Cardiac septum (tissue), 1 donor: ENCODE results near the gene AIMP2. TPM values are rescaled to one million over a fixed set of nuclear protein-coding genes. Genes with fewer than 3 reads are reported as not detected.
"Not testable (repeated sequence)": the region's sequence is repeated elsewhere in the genome, so short reads cannot be mapped to it uniquely, and the experiment has no call there.

Source experiments
- DNase-seq: peaks from one replicate; pipeline ENCODE4 v3.0.0-alpha.2; 2020; ENCODE audit warnings: low spot score
- intact Hi-C: fragments of 100-400 bp; cut with DNase I; formaldehyde crosslinking; loops from one replicate; pipeline ENCODE4 v1.14.0; 2022
- total RNA-seq: library from RNA; stranded (reverse); fragmentation: NEBNext Ultra II Directional; extraction: Animal tissue kit (Norgen Biotek cat#: 25700); gene quantifications from one replicate; pipeline ENCODE4 v1.2.1, GENCODE V29; 2021
- donor health status: DM: no; HTN: no; CAD: no.

Gene AIMP2
- total RNA-seq, 1 donor from 2014 or later, result 42.3 TPM

DNA sequence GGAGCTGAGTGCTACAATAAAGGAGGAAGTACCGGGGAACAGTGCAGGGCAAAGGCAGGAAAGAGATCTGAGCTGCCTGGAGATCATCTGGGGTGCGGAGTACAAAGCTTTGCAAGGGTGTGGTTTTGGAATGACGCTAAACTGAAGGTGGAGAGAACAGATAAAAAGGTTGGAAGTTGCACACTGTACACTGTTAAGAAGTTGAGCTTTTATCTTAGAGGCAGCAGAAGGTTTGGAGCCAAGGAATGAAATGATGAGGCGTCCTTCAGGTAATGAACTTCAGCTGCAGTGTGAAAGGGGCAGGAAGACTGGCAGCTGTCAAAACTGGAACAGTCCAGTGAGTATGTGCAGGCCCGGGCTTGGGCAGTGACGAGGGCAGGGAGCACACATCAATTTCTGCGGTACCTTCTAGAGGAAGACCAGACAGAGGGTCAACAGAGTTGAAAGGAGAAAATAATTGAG is 14.9 kb downstream of the AIMP2 start:
- DNase-seq, result no peak
- intact Hi-C loops, result no loop called here

DNA sequence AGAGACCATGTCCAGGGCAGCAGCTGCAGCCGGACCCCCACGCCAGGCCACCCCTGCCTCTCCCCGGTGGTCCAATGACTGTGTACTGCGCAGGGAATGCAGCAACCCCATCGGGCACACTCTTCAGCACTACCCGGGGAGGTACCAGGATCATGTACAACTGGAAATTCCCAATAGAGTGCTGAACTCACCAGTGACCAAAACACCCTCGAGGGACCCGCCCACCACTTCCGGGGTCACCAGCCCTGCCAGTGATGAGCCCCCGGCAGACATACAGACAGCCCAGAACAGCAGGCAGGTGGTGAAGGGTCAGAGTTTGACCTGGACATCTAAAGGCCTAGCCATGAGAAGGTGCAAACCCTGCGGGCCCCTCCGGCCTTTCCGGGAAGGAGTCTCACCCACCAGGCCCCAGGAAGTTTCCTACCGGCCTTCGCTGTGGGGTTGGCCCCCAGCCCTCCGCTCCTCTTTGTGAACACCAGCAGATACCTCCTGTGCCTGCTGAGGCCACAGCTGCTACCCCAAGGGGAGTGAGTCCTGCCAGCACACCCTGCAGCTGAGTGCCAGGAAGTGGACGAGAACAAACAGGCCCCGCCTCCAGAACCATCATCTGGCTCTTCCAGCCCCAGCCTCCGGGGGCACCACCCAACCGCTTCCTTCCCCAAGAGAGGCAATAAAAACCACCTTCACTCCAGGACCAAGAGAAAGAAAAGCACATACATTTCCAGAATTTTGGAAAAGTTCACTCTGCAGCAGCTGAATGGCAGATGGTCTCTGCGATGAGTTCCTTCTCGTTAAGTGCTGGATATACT is 17.1 kb downstream of the AIMP2 start:
- DNase-seq, result peak; percentile 91
- intact Hi-C loops, result no loop called here

GRCh38 chr7:6026820-6027311 is 17.8 kb downstream of the AIMP2 start:
- DNase-seq, result no peak
- intact Hi-C loops, result no loop called here

DNA sequence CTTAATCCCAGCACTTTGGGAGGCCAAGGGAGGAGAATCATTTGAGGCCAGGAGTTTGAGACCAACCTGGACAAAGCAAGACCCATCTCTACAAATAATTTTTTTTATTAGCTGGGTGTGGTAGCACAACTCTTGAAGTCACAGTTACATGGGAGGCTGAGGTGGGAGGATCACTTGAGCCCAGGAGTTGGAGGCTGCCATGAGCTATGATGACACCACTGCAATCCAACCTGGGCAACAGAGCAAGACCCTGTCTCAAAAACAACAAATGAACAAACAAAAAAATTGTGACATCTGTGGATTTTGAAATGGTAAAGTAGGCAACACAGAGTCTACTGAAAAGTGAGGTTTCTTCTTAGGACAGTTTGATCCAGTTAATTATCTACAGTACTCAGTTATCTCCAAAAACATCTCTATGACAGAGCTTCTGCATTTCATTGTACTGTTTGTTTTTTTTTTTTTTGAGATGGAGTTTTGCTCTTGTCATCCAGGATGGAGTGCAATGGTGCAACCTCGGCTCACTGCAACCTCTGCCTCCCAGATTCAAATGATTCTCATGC is 18.8 kb downstream of the AIMP2 start:
- intact Hi-C loops, result no loop called here
- DNase-seq, result no peak

DNA sequence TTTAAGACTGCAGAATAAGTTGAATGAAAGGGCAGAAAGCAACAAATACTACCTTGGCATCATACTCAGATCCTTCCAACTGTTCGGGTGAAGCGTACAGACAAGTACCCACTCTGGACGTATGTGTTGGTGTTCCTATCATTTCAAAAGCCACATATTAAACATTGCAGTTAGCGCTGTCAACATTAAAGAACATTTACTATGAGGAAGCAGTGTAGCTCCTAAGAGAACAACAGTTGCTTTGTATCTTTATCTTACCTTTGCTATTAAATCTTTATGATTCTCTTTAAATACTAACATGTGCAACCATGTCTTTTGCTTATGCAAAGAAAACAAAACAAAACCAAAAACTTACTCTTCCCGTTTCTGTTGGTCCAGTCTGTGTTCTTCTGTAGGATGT is 19.5 kb downstream of the AIMP2 start:
- no peak for DNase-seq
- intact Hi-C loops, result no loop called here

DNA sequence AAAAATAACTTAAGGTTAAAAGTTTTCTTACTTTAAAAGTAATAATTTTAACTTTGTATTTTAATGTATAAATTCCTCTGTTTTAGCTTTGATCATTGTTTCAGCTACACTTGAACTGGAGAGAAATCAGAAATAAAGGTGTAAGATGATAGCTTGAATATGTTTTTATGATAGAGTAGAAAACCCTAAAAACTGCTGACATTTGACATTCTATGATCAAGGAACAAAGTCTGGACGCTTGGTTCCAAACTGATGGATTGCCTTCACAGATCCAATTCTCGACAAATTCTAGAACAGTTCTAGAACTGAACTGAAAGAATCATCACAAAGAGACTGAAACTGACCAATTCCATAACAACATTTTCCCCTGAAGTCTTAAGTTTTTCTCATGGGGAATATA is 21.9 kb downstream of the AIMP2 start, which contains the start of gene ANKRD61:
Gene ANKRD61 (plus strand): TSS at position 389 of the 400 bp plus-strand sequence. CDS start 0 bp downstream, at position 389.
- intact Hi-C loops, result no loop called here
- no peak for DNase-seq

- intact Hi-C loops, result no loop called here
Observed at GRCh38 chr7:6031567-6031966, 22.5 kb downstream of the AIMP2 start.

GRCh38 chr7:6032167-6032566 is 23.1 kb downstream of the AIMP2 start:
- intact Hi-C loops, result no loop called here
- DNase-seq, result no peak

More at GRCh38 chr7:6031567-6031966, 22.5 kb downstream of the AIMP2 start:
- DNase-seq, result no peak

- DNase-seq, result no peak
- intact Hi-C loops, result no loop called here
Observed at GRCh38 chr7:6032641-6033040, 23.6 kb downstream of the AIMP2 start.

DNA sequence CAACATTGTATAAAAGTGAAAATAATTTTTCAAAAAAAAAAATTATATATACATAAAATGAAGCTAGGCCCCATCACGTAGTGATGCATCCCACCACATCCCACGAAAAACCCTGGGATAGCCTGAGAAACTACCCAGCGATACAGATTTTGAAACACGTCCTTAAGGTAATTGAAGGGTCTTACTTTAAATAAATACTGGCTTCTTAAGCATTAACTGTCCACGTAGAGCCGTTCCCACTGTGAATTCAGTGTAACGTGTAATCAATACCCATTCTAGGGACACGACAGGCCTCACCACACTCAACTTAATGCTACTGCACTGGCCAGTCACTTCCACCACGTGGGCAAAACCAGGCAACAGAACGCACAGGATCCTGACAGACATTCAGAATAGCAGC is 26.1 kb downstream of the AIMP2 start:
- intact Hi-C loops, result no loop called here
- DNase-seq, result no peak

DNA sequence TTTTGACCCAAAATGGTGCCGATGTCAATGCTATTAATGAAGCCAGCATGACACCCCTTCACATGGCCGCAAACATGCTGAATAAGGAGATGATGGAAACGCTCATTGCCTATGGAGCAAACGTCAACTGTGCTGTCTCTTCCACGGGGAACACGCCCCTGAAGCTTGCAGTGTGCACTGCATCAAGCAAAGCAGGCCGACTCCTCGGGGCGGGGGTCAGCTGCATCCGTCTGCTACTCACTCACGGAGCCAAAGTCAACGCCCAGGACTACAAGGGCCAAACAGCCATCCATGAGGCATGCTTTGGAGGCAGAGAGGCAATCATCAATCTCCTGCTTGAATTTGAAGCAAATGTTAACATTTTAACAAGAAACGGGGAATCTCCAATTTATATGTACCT is 26.6 kb downstream of the AIMP2 start:
- DNase-seq, result no peak
- intact Hi-C loops, result no loop called here

- intact Hi-C loops, result no loop called here
Observed at GRCh38 chr7:6049780-6050179, 40.7 kb downstream of the AIMP2 start.

DNA sequence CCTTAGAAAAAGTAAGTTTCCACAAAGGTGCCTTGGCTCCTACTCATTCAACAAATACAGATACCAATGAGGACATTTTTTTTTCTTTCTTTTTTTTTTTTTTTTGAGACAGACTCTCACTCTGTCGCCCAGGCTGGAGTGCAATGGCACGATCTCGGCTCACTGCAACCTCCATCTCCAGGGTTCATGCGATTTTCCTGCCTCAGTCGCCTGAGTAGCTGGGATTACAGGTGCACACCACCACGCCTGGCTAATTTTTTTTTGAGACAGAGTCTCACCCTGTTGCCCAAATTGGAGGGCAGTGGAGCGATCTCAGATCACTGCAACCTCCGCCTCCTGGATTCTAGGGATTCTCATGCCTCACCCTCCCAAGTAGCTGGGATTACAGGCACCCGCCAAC is 42.1 kb downstream of the AIMP2 start:
- DNase-seq, intact Hi-C loops: not testable (repeated sequence)

More at GRCh38 chr7:6049780-6050179, 40.7 kb downstream of the AIMP2 start:
- no peak for DNase-seq

DNA sequence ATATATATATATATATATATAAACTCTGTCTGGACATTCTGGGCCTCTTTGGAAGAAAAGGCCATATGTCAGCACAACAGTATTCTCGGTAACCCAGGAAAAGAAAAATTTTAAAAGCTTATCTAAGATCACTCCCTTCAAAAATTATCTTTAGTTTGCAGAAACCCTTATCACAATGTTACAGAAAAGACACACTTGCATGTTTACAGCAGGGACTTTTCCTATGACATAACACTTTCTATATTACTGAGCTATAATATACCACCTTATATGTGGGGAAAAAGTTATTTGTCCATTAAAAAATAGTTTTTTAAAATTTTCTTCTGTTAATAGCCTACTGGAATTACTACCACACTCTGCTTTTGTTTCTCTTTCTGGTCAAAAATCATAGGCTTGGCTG is 47.5 kb downstream of the AIMP2 start:
- intact Hi-C loops, result no loop called here
- DNase-seq, result no peak

- DNase-seq, result no peak
- intact Hi-C loops, result no loop called here
Observed at GRCh38 chr7:6057316-6058129, 48.5 kb downstream of the AIMP2 start.

GRCh38 chr7:6059941-6060340 is 50.9 kb downstream of the AIMP2 start:
- intact Hi-C loops, DNase-seq: not testable (repeated sequence)

DNA sequence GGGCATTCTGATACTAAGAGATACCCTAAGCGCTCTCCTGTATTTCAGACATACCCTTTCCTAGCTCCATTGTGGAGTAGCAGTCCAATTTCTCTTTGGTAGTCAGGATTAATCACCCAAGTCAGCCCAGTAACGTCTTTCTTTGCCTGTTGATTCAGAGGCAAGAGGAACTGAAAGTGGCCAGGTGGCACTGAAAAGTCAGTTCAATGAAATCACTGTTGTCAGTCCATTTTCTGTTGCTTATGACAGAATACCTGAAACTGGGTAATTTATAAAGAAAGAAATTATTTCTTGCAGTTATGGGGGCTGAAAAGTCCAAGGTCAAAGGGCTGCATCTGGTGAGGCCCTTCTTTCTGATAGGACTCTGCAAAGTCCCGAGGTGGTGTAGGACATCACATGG is 62.3 kb downstream of the AIMP2 start:
- intact Hi-C loops, result no loop called here
- no peak for DNase-seq
